Neural crest cell (in vitro differentiated cells): Measurements from ENCODE around the gene GARIN1A. TPM values are rescaled to one million over a fixed set of nuclear protein-coding genes. Genes with fewer than 3 reads are reported as not detected.

Experiments used
- DNase-seq: peaks from one replicate; pipeline ENCODE4 v3.0.0; 2021; ENCODE audit warnings: low read depth, mixed read lengths, low spot score
- H3K27ac Mint-ChIP-seq: one replicate; pipeline ENCODE4 v1.8.0; 2021; ENCODE audit warnings: mild to moderate bottlenecking, mixed read lengths; ENCODE audit not compliant: unreplicated experiment
- H3K27me3 Mint-ChIP-seq: 2 replicates; pipeline ENCODE4 v1.8.0; 2021; ENCODE audit warnings: low read depth, mild to moderate bottlenecking, mixed read lengths
- H3K36me3 Mint-ChIP-seq: 2 replicates; pipeline ENCODE4 v1.8.0; 2021; ENCODE audit warnings: low read depth, mild to moderate bottlenecking, mixed read lengths
- H3K4me1 Mint-ChIP-seq: 2 replicates; pipeline ENCODE4 v1.8.0; 2021; ENCODE audit warnings: mixed read lengths
- H3K4me3 Mint-ChIP-seq: one replicate; pipeline ENCODE4 v1.8.0; 2021; ENCODE audit warnings: mild to moderate bottlenecking, mixed read lengths
- H3K9me3 Mint-ChIP-seq: 2 replicates; pipeline ENCODE4 v1.8.0; 2021; ENCODE audit warnings: mixed read lengths
- total RNA-seq: library from RNA; stranded (reverse); gene quantifications from 2 replicates; pipeline ENCODE4 v1.2.1, GENCODE V29; 2021
- TF ChIP-seq, protein P1 (sequence below): fragments of 200-600 bp; sonication (generic); conservative IDR thresholded peaks from 2 replicates; pipeline ENCODE4 v1.5.0; 2021; ENCODE audit warnings: antibody characterized with exemption, mild to moderate bottlenecking

GARIN1A gene
- total RNA-seq, 1 donor from 2014 or later = 1.8 TPM

DNA sequence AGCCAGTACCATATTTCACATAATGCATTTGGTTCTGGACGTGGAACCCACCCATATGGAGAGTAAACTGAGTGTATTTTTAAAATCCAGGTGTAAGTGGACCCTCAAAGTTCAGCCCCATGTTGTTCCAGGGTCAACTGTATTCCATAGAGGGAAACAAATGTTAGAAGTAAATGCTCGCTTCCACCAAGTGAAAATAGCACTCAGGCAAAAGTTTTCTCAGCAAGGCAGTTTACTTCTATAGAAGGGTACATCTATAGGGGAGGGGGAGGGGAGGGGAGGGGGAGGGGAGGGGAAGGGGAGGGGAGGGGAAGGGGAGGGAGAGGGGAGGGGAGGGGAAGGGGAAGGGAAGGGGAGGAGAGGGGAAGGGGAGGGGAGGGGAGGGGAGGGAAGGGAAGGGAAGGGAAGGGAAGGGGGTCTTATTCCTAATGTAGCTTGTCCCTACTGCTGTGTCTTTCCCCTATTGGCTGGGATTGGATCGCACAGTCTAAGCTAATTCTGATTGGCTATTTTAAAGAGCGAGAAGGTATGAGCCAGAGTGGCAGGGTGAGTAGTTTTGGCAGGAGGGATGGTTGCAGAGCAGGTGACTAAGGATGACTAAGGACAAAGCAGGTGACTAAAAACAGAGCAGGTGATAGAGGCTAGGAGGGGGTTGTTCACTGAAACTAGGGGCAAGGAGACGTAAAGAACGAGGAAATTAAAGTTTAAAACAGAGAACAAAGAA lies 29.1 kb downstream of the GARIN1A start:
- Mint-ChIP-seq H3K4me1 (peaks cover 22% of the 10 kb centered on the region), H3K36me3 (no peaks in the 10 kb centered on the region), H3K27ac (no peak overlapping the region), H3K9me3 (no peaks in the 10 kb centered on the region), H3K27me3 (peaks cover 56% of the 10 kb centered on the region), H3K4me3 (no peak overlapping the region)
- TF ChIP-seq, protein P1, sequence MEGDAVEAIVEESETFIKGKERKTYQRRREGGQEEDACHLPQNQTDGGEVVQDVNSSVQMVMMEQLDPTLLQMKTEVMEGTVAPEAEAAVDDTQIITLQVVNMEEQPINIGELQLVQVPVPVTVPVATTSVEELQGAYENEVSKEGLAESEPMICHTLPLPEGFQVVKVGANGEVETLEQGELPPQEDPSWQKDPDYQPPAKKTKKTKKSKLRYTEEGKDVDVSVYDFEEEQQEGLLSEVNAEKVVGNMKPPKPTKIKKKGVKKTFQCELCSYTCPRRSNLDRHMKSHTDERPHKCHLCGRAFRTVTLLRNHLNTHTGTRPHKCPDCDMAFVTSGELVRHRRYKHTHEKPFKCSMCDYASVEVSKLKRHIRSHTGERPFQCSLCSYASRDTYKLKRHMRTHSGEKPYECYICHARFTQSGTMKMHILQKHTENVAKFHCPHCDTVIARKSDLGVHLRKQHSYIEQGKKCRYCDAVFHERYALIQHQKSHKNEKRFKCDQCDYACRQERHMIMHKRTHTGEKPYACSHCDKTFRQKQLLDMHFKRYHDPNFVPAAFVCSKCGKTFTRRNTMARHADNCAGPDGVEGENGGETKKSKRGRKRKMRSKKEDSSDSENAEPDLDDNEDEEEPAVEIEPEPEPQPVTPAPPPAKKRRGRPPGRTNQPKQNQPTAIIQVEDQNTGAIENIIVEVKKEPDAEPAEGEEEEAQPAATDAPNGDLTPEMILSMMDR = no peak
- no peak for DNase-seq

DNA sequence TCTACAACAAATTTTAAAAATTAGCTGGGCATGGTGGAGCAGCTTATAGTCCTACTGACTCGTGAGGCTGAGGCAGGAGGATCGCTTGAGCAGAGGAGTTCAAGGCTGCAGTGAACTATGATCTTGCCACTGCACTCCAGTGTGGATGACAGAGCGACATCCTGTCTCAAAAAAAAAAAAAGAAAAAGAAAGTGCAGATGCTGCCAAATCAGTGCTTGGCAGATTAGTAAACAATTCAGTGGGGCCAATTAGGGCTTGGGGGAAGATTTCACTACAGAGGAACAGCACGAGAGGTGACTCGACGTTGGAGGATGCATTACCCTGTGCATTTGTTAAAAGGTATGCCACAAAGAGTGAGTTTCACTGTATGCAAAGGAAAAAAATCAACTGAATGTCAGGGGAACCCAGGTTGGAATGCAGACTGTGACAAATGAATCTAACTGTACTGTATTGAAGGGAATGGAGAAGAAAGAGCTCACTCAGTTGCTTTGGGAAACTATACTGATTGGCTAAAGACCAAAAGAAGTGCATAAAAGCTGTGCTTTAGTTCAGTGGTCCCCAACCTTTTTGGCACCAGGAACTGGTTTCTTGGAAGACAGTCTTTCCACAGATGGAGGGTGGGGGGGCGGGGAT lies 31.6 kb downstream of the GARIN1A start:
- H3K4me3 Mint-ChIP-seq = no peak overlapping the region
- DNase-seq = no peak
- no peak overlapping the region for H3K27ac Mint-ChIP-seq
- no peaks in the 10 kb centered on the region for H3K36me3 Mint-ChIP-seq
- TF ChIP-seq, protein P1 = no peak
- H3K4me1 Mint-ChIP-seq = peaks cover 11% of the 10 kb centered on the region
- H3K9me3 Mint-ChIP-seq = no peaks in the 10 kb centered on the region
- peaks cover 31% of the 10 kb centered on the region for H3K27me3 Mint-ChIP-seq

DNA sequence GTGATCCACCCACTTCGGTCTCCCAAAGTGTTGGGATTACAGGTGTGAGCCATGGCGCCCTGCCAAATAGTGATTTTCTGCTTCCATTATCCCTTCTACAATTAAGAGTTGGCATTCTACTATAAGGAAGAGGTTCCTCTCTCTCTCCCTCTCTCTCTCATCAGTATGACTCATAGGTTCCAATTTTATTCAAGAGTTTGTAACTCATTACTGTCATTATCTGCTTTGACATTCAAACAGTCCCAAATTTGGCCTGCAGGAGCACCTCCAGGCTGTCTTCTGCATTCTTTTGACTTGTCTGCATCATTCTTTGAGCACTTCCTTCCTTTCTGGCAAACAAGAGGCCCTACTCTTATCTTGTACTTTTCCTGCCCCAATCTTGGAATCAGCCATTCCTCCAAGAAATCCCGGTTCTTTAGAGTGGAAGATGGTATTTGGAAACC lies 33.8 kb downstream of the GARIN1A start:
- Mint-ChIP-seq H3K4me1 (no peaks in the 10 kb centered on the region), H3K27me3 (peaks cover 17% of the 10 kb centered on the region), H3K4me3 (no peak overlapping the region), H3K36me3 (no peaks in the 10 kb centered on the region), H3K9me3 (no peaks in the 10 kb centered on the region), H3K27ac (no peak overlapping the region)
- DNase-seq = no peak
- TF ChIP-seq, protein P1 = no peak

DNA sequence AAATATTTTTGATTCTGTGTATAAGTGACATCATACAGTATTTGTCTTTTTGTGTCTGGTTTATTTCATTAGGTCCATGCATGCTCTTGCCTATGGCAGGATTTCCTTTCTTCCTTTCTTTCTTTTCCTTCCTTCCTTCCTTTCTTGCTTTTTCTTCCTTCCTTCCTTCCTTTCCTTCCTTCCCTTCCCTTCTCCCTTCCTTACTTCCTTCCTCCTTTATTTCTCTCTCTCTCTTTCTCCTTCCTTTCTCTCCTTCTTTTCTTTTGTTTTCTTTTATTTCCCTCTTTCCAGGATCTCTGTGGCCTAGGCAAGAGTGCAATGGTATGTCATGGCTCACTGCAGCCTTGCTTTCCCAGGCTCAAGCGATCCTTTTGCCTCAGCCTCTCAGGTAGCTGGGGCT lies 35.7 kb downstream of the GARIN1A start:
- no peak overlapping the region for H3K27ac Mint-ChIP-seq
- peaks cover 3% of the 10 kb centered on the region for H3K9me3 Mint-ChIP-seq
- no peak overlapping the region for H3K4me3 Mint-ChIP-seq
- peaks cover 9% of the 10 kb centered on the region for H3K27me3 Mint-ChIP-seq
- no peaks in the 10 kb centered on the region for H3K4me1 Mint-ChIP-seq
- DNase-seq = no peak
- TF ChIP-seq, protein P1 = no peak
- no peaks in the 10 kb centered on the region for H3K36me3 Mint-ChIP-seq

DNA sequence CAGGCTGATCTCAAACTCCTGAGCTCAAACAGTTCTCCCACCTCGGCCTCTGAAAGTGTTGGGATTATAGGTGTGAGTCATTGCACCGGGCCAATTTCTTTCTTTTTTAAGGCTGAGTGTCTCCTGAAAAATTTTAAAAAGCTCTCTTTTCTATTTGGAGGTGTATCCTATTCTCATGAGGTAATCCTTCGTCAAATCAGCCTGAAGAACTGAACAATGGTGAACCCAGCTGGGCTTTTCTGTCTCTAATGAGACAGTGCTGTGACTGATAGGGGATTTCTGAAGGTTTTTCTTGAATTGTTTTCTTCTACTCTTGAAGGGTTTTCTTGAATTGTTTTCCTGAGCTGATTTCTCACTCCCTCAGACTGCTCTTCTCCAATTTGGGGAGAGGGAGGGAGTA lies 36.1 kb downstream of the GARIN1A start:
- H3K27me3 Mint-ChIP-seq = peaks cover 9% of the 10 kb centered on the region
- H3K36me3 Mint-ChIP-seq = no peaks in the 10 kb centered on the region
- H3K27ac Mint-ChIP-seq = no peak overlapping the region
- H3K9me3 Mint-ChIP-seq = peaks cover 3% of the 10 kb centered on the region
- no peak overlapping the region for H3K4me3 Mint-ChIP-seq
- TF ChIP-seq, protein P1 = no peak
- H3K4me1 Mint-ChIP-seq = no peaks in the 10 kb centered on the region
- no peak for DNase-seq
